ENCODE results near the gene DLGAP1. TPM values are rescaled to one million over a fixed set of nuclear protein-coding genes. Genes with fewer than 3 reads are reported as not detected.

Gene DLGAP1
- total and polyA plus RNA-seq, 2 of the 4 experiments (the other 2 are of a cell fraction): under 0.01 to 0.09 TPM

DNA sequence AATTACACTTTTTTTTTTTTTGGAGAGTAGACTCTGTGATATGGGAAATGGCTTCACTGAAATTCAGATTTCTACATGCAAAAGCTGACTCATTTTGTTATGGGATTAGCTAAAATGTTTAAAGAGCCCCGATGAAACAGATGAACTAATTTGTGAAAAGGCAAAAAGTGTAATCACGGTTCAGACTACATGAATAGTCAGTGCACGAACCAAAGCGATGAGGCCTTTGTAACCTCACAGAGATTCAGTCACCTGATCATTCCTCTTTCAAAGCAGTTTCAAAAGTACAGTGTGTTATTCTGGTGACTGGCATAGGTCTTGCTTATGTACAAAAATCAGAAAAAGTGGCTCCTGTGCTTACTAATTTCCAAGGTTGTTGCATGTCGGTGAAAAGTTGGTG, 960.5 kb downstream of the DLGAP1 start:
- Histone ChIP-seq H3K79me1 (ENCODE audit: low read depth in 1 of 2, low read length in 2 of 2) (no peaks in the 10 kb centered on the region), H2BK15ac (ENCODE audit: low read depth, low read length) (no peak overlapping the region), H4K5ac (ENCODE audit: low read depth, low read length) (no peak overlapping the region), H3K9me1 (ENCODE audit: insufficient read depth, low read length) (no peaks in the 10 kb centered on the region), H3K9me3 (ENCODE audit: control insufficient read depth, insufficient read depth, low read length) (no peaks in the 10 kb centered on the region), H3K36me3 (ENCODE audit: control insufficient read depth, insufficient read depth, low read length) (no peaks in the 10 kb centered on the region), H2BK20ac (ENCODE audit: low read depth, low read length) (no peak overlapping the region), H2BK120ac (ENCODE audit: low read depth, low read length) (no peak overlapping the region), H3K4ac (ENCODE audit: low read depth, low read length) (no peak overlapping the region), H2BK5ac (ENCODE audit: low read depth, low read length, poor library complexity, severe bottlenecking) (no peak overlapping the region), H3K27ac (ENCODE audit: insufficient read depth, low read length) (no peak overlapping the region), H3K27me3 (ENCODE audit: control insufficient read depth, insufficient read depth, low read length) (0 out of 2 replicates have a peak, but pooled peaks cover 4% of the 10 kb centered on the region), H4K20me1 (ENCODE audit: insufficient read depth, low read length) (no peaks in the 10 kb centered on the region), H4K91ac (ENCODE audit: insufficient read depth, low read depth, low read length) (no peak overlapping the region), H3K14ac (replicated peaks; ENCODE audit: low read depth, low read length) (no peak overlapping the region), H2AK5ac (ENCODE audit: low read depth, low read length) (no peak overlapping the region), H3K4me3 (ENCODE audit: insufficient read depth, low read depth, low read length) (no peak overlapping the region), H3K18ac (ENCODE audit: low read depth, low read length) (no peak overlapping the region), H2AK9ac (replicated peaks; ENCODE audit: low read depth, low read length, poor library complexity) (no peak overlapping the region), H3K4me2 (ENCODE audit: low read depth, low read length) (no peak overlapping the region), H3K4me1 (ENCODE audit: control insufficient read depth, insufficient read depth, low read length) (no peaks in the 10 kb centered on the region; the same call in 1 of the 2 replicates), H3K9ac (ENCODE audit: low read depth, low read length) (no peak overlapping the region), H4K8ac (ENCODE audit: low read depth in 2 of 2, low read length in 2 of 2) (no peak overlapping the region), H2AFZ (replicated peaks; ENCODE audit: low read length, poor library complexity) (no peak overlapping the region), H3K56ac (ENCODE audit: extremely low read depth, insufficient read depth, low read length) (no peak overlapping the region), H3K23ac (ENCODE audit: low read depth, low read length) (no peak overlapping the region)
- in situ Hi-C loops (cut with MboI; ENCODE audit: low sequenced_read_pairs) (no loop called here), dilution Hi-C loops (cut with HindIII; ENCODE audit: low sequenced_read_pairs, unreplicated experiment) (no loop called here), intact Hi-C loops (cut with micrococcal nuclease) (no loop called here)
- ATAC-seq (ENCODE audit: low read depth) (no peak), DNase-seq (no peak)
- ChIA-PET POLR2A (ENCODE audit: unreplicated experiment) (no interaction called here), CTCF (no interaction called here)
- no TSS peak for BruUV-seq (replicated peaks)
- TF ChIP-seq RFX5 (IDR thresholded peaks at IDR 0.05; ENCODE audit: low read depth, low read length) (no peak), BHLHE40 (IDR thresholded peaks at IDR 0.05; ENCODE audit: low read depth, low read length) (no peak)
- TF ChIP-seq, protein P1, sequence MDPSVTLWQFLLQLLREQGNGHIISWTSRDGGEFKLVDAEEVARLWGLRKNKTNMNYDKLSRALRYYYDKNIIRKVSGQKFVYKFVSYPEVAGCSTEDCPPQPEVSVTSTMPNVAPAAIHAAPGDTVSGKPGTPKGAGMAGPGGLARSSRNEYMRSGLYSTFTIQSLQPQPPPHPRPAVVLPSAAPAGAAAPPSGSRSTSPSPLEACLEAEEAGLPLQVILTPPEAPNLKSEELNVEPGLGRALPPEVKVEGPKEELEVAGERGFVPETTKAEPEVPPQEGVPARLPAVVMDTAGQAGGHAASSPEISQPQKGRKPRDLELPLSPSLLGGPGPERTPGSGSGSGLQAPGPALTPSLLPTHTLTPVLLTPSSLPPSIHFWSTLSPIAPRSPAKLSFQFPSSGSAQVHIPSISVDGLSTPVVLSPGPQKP (IDR thresholded peaks at IDR 0.05; ENCODE audit: borderline replicate concordance, low read depth, low read length): no peak
- WGBS, 2 experiments (ENCODE audit: extremely low coverage in 2 of 2, insufficient read length in 1 of 2): no CpG with 5 or more reads among the region's 5 CpGs
